GM19463 (cell line): Measurements from ENCODE around the gene FRMD4A.

Experiments used
- ATAC-seq: cut with Tn5 transposase; IDR thresholded peaks from one replicate; pipeline ENCODE4 v1.9.1; 2021; ENCODE audit warnings: mild to moderate bottlenecking, moderate library complexity; ENCODE audit not compliant: unreplicated experiment

FRMD4A gene

GRCh38 chr10:13892871-13893270, 437.9 kb downstream of the FRMD4A start:
- no peak for ATAC-seq

GRCh38 chr10:13892001-13892491, 438.7 kb downstream of the FRMD4A start:
- no peak for ATAC-seq

GRCh38 chr10:13891128-13892000, 439.4 kb downstream of the FRMD4A start:
- no peak for ATAC-seq

GRCh38 chr10:13890233-13891127, 440.2 kb downstream of the FRMD4A start:
- ATAC-seq, result no peak

- ATAC-seq, result no peak
Measured at GRCh38 chr10:13887761-13888160, 443.0 kb downstream of the FRMD4A start.

GRCh38 chr10:13885238-13885990, 445.3 kb downstream of the FRMD4A start:
- no peak for ATAC-seq

GRCh38 chr10:13883636-13884444, 446.9 kb downstream of the FRMD4A start:
- no peak for ATAC-seq

- no peak for ATAC-seq
Measured at GRCh38 chr10:13882119-13882711, 448.5 kb downstream of the FRMD4A start.

GRCh38 chr10:13880760-13881159, 450.0 kb downstream of the FRMD4A start:
- ATAC-seq, result no peak

- ATAC-seq, result no peak
Measured at GRCh38 chr10:13877154-13877909, 453.4 kb downstream of the FRMD4A start.

GRCh38 chr10:13873196-13873595, 457.5 kb downstream of the FRMD4A start:
- ATAC-seq, result no peak

- no peak for ATAC-seq
Measured at GRCh38 chr10:13872411-13872810, 458.3 kb downstream of the FRMD4A start.

GRCh38 chr10:13871776-13872175, 458.9 kb downstream of the FRMD4A start:
- ATAC-seq, result no peak

GRCh38 chr10:13871011-13871410, 459.7 kb downstream of the FRMD4A start:
- no peak for ATAC-seq

GRCh38 chr10:13869295-13869664, 461.4 kb downstream of the FRMD4A start:
- no peak for ATAC-seq

GRCh38 chr10:13868528-13869294, 462.0 kb downstream of the FRMD4A start:
- ATAC-seq, result no peak

GRCh38 chr10:13867822-13868221, 462.9 kb downstream of the FRMD4A start:
- ATAC-seq, result no peak
